Measurements from ENCODE around the gene CAPN12. TPM values are rescaled to one million over a fixed set of nuclear protein-coding genes. Genes with fewer than 3 reads are reported as not detected.

CAPN12 gene
- total RNA-seq, 1 experiment from 2014 or later = 58.5 TPM

DNA sequence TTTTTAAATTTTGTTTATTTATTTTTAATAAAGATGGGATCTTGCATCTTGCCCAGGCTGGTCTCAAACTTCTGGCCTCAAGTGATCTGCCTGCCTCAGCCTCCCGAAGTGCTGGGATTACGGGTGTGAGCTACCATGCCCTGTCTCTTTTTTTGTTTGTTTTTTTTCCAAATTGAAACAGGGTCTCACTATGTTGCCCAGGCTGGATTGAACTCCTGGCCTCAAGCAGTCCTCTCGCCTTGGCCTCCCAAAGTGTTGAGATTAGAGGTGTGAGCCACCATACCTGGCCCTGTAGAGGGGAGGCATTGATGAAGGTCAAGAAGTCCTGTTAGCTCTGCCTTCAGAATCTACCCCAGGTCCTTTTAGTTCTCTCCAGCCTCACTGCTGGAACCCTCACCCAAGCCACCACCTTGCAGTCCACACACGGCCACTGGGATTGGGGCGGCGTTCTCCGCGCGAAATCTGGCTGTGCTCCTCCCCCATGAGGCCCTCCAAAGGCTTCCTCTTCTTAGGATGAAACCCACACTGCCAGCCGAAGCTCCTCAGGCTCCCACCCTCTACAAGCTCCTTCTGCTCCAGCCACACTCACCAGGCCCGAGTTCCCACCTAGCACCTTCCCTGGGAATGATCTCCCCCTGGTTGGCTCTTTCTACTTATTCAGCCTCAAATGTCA, 61.9 kb downstream of the CAPN12 start:
- Histone ChIP-seq H3K27ac (ENCODE audit: low read length) (peak overlapping the region; percentile 98), H3K4me1 (ENCODE audit: control insufficient read depth, insufficient read depth, low read length) (peaks cover 100% of the 10 kb centered on the region), H3K9me3 (ENCODE audit: control insufficient read depth, insufficient read depth, low read depth, low read length) (peaks cover 4% of the 10 kb centered on the region; the same call in 1 of the 2 replicates), H3K27me3 (ENCODE audit: control insufficient read depth, insufficient read depth, low read length) (no peaks in the 10 kb centered on the region), H3K36me3 (ENCODE audit: control insufficient read depth, insufficient read depth, low read length) (no peaks in the 10 kb centered on the region), H3K4me3 (ENCODE audit: low read depth in 2 of 2, low read length in 2 of 2) (no peak overlapping the region)
- intact Hi-C loops (cut with micrococcal nuclease; ENCODE audit: unreplicated experiment) = no loop called here
- TF ChIP-seq REST (IDR thresholded peaks at IDR 0.05; ENCODE audit: insufficient read depth in 1 of 2, low read depth in 2 of 2, low read length in 1 of 2) (no peak), POLR2AphosphoS5 (IDR thresholded peaks at IDR 0.05; ENCODE audit: low read depth, low read length) (no peak)
- TF ChIP-seq, protein P1, sequence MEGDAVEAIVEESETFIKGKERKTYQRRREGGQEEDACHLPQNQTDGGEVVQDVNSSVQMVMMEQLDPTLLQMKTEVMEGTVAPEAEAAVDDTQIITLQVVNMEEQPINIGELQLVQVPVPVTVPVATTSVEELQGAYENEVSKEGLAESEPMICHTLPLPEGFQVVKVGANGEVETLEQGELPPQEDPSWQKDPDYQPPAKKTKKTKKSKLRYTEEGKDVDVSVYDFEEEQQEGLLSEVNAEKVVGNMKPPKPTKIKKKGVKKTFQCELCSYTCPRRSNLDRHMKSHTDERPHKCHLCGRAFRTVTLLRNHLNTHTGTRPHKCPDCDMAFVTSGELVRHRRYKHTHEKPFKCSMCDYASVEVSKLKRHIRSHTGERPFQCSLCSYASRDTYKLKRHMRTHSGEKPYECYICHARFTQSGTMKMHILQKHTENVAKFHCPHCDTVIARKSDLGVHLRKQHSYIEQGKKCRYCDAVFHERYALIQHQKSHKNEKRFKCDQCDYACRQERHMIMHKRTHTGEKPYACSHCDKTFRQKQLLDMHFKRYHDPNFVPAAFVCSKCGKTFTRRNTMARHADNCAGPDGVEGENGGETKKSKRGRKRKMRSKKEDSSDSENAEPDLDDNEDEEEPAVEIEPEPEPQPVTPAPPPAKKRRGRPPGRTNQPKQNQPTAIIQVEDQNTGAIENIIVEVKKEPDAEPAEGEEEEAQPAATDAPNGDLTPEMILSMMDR (IDR thresholded peaks at IDR 0.05) = no peak
- DNase-seq (ENCODE audit: low read depth, low spot score) (no peak), ATAC-seq (no peak)
- ChIA-PET CTCF (no interaction called here), POLR2A (interaction anchor here (0.8 to 3.1 kb wide), 8 partner anchors 10 to 48 kb away, joined by 3 to 18 read pairs (median 5); partner anchors contain the start of gene ACTN4)
- no TSS peak for BruUV-seq (replicated peaks)
- in situ Hi-C loops (cut with HindIII; ENCODE audit: low pct_unique_long_range_greater_than_20kb, low sequenced_read_pairs) = no loop called here

Other genes with a start within 250 kb of the CAPN12 start
- gene MAP4K1, start 126.5 kb downstream of the CAPN12 start, total RNA-seq (2021; ENCODE audit: unreplicated experiment) = 11.1 TPM
- gene EIF3K, start 125.3 kb downstream of the CAPN12 start, total RNA-seq (2021; ENCODE audit: unreplicated experiment) = 2,011 TPM
- gene ACTN4, start 96.8 kb downstream of the CAPN12 start, total RNA-seq (2021; ENCODE audit: unreplicated experiment) = 3,297 TPM
- gene LGALS7, start 29.0 kb upstream of the CAPN12 start, total RNA-seq (2021; ENCODE audit: unreplicated experiment) = not detected
- gene LGALS7B, start 44.7 kb upstream of the CAPN12 start, total RNA-seq (2021; ENCODE audit: unreplicated experiment) = 3.6 TPM
- 3.9 TPM for gene LGALS4, start 68.5 kb upstream of the CAPN12 start, total RNA-seq (2021; ENCODE audit: unreplicated experiment)
- gene ECH1, start 87.3 kb upstream of the CAPN12 start, total RNA-seq (2021; ENCODE audit: unreplicated experiment) = 945 TPM
- 749 TPM for gene HNRNPL, start 105.5 kb upstream of the CAPN12 start, total RNA-seq (2021; ENCODE audit: unreplicated experiment)
- gene RINL, start 133.8 kb upstream of the CAPN12 start, total RNA-seq (2021; ENCODE audit: unreplicated experiment) = 1.3 TPM
- 162 TPM for gene SIRT2, start 155.1 kb upstream of the CAPN12 start, total RNA-seq (2021; ENCODE audit: unreplicated experiment)
- 185 TPM for gene NFKBIB, start 155.5 kb upstream of the CAPN12 start, total RNA-seq (2021; ENCODE audit: unreplicated experiment)
- 1.3 TPM for gene CCER2, start 167.7 kb upstream of the CAPN12 start, total RNA-seq (2021; ENCODE audit: unreplicated experiment)
- gene SARS2, start 186.3 kb upstream of the CAPN12 start, total RNA-seq (2021; ENCODE audit: unreplicated experiment) = 186 TPM
- gene MRPS12, start 186.5 kb upstream of the CAPN12 start, total RNA-seq (2021; ENCODE audit: unreplicated experiment) = 511 TPM
- gene FBXO17, start 231.3 kb upstream of the CAPN12 start, total RNA-seq (2021; ENCODE audit: unreplicated experiment) = 411 TPM